Activated CD8-positive, alpha-beta T cell treated with anti-CD3 and anti-CD28 coated beads for 36 hours (primary cell): ENCODE results near the gene DUSP1. TPM values are rescaled to one million over a fixed set of nuclear protein-coding genes. Genes with fewer than 3 reads are reported as not detected.

Experiments used
- ATAC-seq: fragments of 200-7000 bp; cut with Tn5 transposase; one replicate; pipeline ENCODE4 v1.10.0; 2021; ENCODE audit warnings: mild to moderate bottlenecking, moderate library complexity
- CTCF ChIA-PET: fragments of 350-600 bp; sonication (Branson Sonifier 250); formaldehyde crosslinking; loops from one replicate; lab custom pipeline; 2021; ENCODE audit warnings: antibody characterized with exemption; lab: Charles Lee
- POLR2A ChIA-PET: fragments of 350-600 bp; sonication (Branson Sonifier 250); formaldehyde crosslinking; loops from one replicate; lab custom pipeline; 2021; ENCODE audit warnings: antibody characterized with exemption; lab: Charles Lee
- DNase-seq: peaks from one replicate; pipeline ENCODE4 v3.0.0-alpha.2; 2020
- H3K27ac Mint-ChIP-seq: one replicate; pipeline ENCODE4 v1.8.0; 2021; ENCODE audit warnings: mild to moderate bottlenecking, mixed read lengths
- H3K27me3 Mint-ChIP-seq: one replicate; pipeline ENCODE4 v1.8.0; 2021; ENCODE audit warnings: mixed read lengths
- H3K36me3 Mint-ChIP-seq: one replicate; pipeline ENCODE4 v1.8.0; 2021; ENCODE audit warnings: low read depth, mixed read lengths
- H3K4me1 Mint-ChIP-seq: one replicate; pipeline ENCODE4 v1.8.0; 2021; ENCODE audit warnings: low read depth, mixed read lengths
- H3K4me3 Mint-ChIP-seq: one replicate; pipeline ENCODE4 v1.8.0; 2021; ENCODE audit warnings: mild to moderate bottlenecking, moderate library complexity, mixed read lengths
- H3K9me3 Mint-ChIP-seq: one replicate; pipeline ENCODE4 v1.8.0; 2021; ENCODE audit warnings: mixed read lengths
- CTCF ChIP-seq: fragments of 200-600 bp; IDR thresholded peaks from one replicate; pipeline ENCODE4 v1.8.0; 2022; ENCODE audit warnings: antibody characterized with exemption, mild to moderate bottlenecking
- intact Hi-C: fragments of 100-400 bp; cut with micrococcal nuclease; formaldehyde crosslinking; loops from one replicate; pipeline ENCODE4 v1.10.0; 2022
- total RNA-seq, 2 experiments: library from RNA; stranded (reverse); gene quantifications; one replicate each; pipeline ENCODE4 v1.2.3, GENCODE V29; 2021

Gene DUSP1
- total RNA-seq, 2 experiments from 2014 or later = 16.6 to 17.9 TPM

- no peak for DNase-seq
- intact Hi-C loops = no loop called here
- ATAC-seq = no peak
- no peak for TF ChIP-seq CTCF
- no peak overlapping the region for H3K4me3 Mint-ChIP-seq
- H3K9me3 Mint-ChIP-seq = no peaks in the 10 kb centered on the region
- CTCF ChIA-PET = interaction anchor here (1.7 to 2.2 kb wide), 2 partner anchors 47 to 207 kb away, joined by 6 to 8 read pairs; no protein-coding TSS in a partner anchor
- POLR2A ChIA-PET = no interaction called here
- H3K27ac Mint-ChIP-seq = no peak overlapping the region
- H3K27me3 Mint-ChIP-seq = no peaks in the 10 kb centered on the region
- H3K4me1 Mint-ChIP-seq = peaks cover 12% of the 10 kb centered on the region
- H3K36me3 Mint-ChIP-seq = no peaks in the 10 kb centered on the region
Observed at GRCh38 chr5:172725785-172726184, 45.2 kb downstream of the DUSP1 start.

- DNase-seq (no peak), ATAC-seq (no peak)
- H3K9me3 Mint-ChIP-seq = no peaks in the 10 kb centered on the region
- H3K4me3 Mint-ChIP-seq = no peak overlapping the region
- ChIA-PET CTCF (interaction anchor here (0.7 to 2.2 kb wide), 3 partner anchors 8 to 207 kb away, joined by 3 to 8 read pairs (median 6); no protein-coding TSS in a partner anchor), POLR2A (interaction anchor here (1.2 kb wide), 1 partner anchor 27 kb away, joined by 3 read pairs; no protein-coding TSS in a partner anchor)
- no peak for TF ChIP-seq CTCF
- no peak overlapping the region for H3K27ac Mint-ChIP-seq
- no peaks in the 10 kb centered on the region for H3K27me3 Mint-ChIP-seq
- peaks cover 12% of the 10 kb centered on the region for H3K4me1 Mint-ChIP-seq
- no peaks in the 10 kb centered on the region for H3K36me3 Mint-ChIP-seq
- intact Hi-C loops = no loop called here
Observed at GRCh38 chr5:172725273-172725672, 45.7 kb downstream of the DUSP1 start.

GRCh38 chr5:172724242-172725183 lies 46.5 kb downstream of the DUSP1 start:
- DNase-seq (no peak), ATAC-seq (no peak)
- Mint-ChIP-seq H3K36me3 (no peaks in the 10 kb centered on the region), H3K9me3 (no peaks in the 10 kb centered on the region), H3K4me1 (peaks cover 12% of the 10 kb centered on the region), H3K27ac (no peak overlapping the region), H3K27me3 (no peaks in the 10 kb centered on the region), H3K4me3 (no peak overlapping the region)
- POLR2A ChIA-PET = interaction anchor here (1.2 kb wide), 1 partner anchor 28 kb away, joined by 3 read pairs; no protein-coding TSS in a partner anchor
- TF ChIP-seq CTCF = no peak
- intact Hi-C loops = no loop called here
- CTCF ChIA-PET = interaction anchor here (0.7 to 2.2 kb wide), 8 partner anchors 8 to 209 kb away, joined by 3 to 13 read pairs (median 6); no protein-coding TSS in a partner anchor

- no peaks in the 10 kb centered on the region for H3K9me3 Mint-ChIP-seq
- H3K27me3 Mint-ChIP-seq = no peaks in the 10 kb centered on the region
- no peak overlapping the region for H3K27ac Mint-ChIP-seq
- intact Hi-C loops = no loop called here
- DNase-seq (no peak), ATAC-seq (no peak)
- ChIA-PET CTCF (interaction anchor here (0.9 to 2.2 kb wide), 6 partner anchors 9 to 210 kb away, joined by 3 to 13 read pairs (median 6); no protein-coding TSS in a partner anchor), POLR2A (no interaction called here)
- H3K36me3 Mint-ChIP-seq = no peaks in the 10 kb centered on the region
- H3K4me3 Mint-ChIP-seq = no peak overlapping the region
- TF ChIP-seq CTCF = no peak
- peaks cover 12% of the 10 kb centered on the region for H3K4me1 Mint-ChIP-seq
Observed at GRCh38 chr5:172723508-172723907, 47.5 kb downstream of the DUSP1 start.
